Measurements from ENCODE around the gene ARHGEF28.
A peak's percentile ranks its signal among the peaks of the same experiment; 100 is the strongest.

The ARHGEF28 gene, protein sequence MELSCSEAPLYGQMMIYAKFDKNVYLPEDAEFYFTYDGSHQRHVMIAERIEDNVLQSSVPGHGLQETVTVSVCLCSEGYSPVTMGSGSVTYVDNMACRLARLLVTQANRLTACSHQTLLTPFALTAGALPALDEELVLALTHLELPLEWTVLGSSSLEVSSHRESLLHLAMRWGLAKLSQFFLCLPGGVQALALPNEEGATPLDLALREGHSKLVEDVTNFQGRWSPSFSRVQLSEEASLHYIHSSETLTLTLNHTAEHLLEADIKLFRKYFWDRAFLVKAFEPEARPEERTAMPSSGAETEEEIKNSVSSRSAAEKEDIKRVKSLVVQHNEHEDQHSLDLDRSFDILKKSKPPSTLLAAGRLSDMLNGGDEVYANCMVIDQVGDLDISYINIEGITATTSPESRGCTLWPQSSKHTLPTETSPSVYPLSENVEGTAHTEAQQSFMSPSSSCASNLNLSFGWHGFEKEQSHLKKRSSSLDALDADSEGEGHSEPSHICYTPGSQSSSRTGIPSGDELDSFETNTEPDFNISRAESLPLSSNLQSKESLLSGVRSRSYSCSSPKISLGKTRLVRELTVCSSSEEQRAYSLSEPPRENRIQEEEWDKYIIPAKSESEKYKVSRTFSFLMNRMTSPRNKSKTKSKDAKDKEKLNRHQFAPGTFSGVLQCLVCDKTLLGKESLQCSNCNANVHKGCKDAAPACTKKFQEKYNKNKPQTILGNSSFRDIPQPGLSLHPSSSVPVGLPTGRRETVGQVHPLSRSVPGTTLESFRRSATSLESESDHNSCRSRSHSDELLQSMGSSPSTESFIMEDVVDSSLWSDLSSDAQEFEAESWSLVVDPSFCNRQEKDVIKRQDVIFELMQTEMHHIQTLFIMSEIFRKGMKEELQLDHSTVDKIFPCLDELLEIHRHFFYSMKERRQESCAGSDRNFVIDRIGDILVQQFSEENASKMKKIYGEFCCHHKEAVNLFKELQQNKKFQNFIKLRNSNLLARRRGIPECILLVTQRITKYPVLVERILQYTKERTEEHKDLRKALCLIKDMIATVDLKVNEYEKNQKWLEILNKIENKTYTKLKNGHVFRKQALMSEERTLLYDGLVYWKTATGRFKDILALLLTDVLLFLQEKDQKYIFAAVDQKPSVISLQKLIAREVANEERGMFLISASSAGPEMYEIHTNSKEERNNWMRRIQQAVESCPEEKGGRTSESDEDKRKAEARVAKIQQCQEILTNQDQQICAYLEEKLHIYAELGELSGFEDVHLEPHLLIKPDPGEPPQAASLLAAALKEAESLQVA (N-terminal part only)

DNA sequence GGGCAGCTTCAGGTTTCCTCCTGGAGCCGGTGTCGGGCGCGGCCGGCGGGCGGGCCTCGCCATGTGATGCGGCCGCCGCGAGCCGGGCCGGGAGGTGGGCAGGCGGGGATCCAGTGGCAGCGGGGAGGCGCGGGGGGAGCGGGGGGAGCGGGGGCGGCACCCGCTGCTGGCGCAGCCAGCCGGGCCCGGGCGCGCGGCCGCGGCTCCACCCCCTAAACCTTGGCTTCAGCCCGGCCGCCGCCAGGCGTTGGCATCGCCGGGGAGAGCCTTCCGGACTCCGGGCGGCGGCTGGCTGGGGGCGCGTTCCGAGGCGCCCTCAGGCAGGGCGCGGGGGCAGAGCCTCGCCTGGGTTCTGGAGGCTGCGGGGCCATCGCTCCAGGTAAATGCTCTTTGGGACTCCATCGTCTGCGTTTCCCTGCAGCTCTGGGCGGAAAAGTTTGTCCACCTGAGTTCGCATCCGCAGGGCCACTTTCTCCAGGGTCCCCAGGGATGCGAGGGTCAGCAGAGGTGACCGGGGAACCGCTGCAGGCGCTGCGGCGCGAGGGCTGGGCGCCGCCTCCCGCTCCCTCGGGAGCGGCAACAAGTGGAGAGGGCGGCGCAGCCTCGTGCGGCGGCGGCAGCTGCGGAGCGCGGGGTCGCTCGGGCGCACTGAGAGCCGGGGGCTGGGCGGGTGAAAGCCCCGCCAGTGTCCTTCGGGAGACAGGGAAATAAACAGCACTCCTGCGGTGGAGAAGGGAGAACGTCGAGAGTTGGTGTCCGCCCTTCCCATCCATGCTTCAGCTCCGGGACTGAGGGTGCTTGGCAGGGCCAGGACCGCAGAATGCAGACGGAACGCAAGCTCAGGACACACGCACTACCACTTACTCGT is at the start of gene ARHGEF28:
Gene ARHGEF28 (plus strand): TSS at position 253 of the 868 bp plus-strand sequence. CDS start 58,656 bp downstream, outside the sequence.
- TF ChIP-seq, protein P1, sequence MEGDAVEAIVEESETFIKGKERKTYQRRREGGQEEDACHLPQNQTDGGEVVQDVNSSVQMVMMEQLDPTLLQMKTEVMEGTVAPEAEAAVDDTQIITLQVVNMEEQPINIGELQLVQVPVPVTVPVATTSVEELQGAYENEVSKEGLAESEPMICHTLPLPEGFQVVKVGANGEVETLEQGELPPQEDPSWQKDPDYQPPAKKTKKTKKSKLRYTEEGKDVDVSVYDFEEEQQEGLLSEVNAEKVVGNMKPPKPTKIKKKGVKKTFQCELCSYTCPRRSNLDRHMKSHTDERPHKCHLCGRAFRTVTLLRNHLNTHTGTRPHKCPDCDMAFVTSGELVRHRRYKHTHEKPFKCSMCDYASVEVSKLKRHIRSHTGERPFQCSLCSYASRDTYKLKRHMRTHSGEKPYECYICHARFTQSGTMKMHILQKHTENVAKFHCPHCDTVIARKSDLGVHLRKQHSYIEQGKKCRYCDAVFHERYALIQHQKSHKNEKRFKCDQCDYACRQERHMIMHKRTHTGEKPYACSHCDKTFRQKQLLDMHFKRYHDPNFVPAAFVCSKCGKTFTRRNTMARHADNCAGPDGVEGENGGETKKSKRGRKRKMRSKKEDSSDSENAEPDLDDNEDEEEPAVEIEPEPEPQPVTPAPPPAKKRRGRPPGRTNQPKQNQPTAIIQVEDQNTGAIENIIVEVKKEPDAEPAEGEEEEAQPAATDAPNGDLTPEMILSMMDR (IDR thresholded peaks at IDR 0.05; ENCODE audit: control insufficient read depth, insufficient read depth, low read depth, low read length, missing control alignments): no peak
- peak within 1 kb of the TSS; percentile 55 for H3K4me3 ChIP-seq (ENCODE audit: control insufficient read depth, low read depth, low read length)
- no peak for DNase-seq (ENCODE audit: low read depth)

DNA sequence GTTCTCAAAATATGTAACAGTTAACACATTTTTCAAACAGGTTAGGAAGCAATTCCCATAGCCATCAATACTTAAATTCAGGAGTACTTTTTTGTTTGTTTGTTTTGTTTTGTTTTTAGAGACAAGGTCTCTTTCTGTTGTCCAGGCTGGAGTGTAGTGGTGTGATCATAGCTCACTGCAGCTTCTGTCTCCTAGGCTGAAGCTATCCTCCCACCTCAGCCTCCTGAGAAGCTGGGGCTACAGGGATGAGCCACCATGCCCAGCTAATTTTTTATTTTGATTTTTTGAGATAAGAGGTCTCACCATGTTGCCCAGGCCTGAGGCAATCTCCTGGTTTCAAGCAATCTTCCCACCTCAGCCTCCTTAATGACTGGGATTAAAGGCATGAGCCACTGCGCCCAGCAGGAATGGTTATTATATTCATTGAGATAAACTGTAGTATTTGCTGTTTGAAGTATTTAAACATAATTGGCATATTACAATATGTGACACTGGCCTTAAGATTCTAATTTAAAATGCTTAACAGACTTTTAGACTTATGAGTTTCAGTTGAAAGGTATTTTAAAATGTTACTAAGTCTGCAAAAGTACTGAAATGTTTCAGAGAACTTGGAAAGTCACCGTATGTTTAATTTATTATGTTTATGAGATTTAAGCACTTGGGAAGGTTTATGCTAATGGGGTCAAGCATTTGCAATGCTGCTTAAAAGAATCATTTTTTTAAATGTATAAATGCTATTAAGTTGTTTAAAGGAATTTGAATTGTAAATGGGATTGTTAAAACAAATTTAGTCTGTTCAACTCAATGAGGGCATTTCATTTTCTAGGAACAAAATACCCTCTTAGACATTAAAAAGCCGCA is 43.5 kb upstream of the ARHGEF28 start:
- TF ChIP-seq, protein P1 (IDR thresholded peaks at IDR 0.05; ENCODE audit: control insufficient read depth, insufficient read depth, low read depth, low read length, missing control alignments): no peak
- H3K4me3 ChIP-seq (ENCODE audit: control insufficient read depth, low read depth, low read length): no peak overlapping the region
- DNase-seq (ENCODE audit: low read depth): no peak

DNA sequence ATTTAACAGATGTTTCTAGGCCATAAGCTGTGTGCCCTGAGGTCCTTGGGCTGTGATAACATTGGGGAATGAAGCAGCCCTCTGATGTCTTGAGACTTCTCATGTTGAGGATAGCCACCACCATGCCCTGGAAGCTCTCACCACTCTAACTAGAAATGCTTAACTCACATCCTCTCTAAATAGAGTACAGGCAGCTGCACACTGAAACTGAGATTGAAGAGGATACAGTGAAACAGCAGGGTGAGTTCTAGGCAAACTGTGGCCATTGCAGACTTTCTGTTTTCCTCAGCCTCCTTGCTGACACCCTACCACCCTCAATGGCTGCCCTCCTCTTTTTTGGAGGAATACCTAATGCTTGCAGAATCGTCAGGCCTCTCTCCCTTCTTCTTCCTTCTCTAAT is 38.1 kb upstream of the ARHGEF28 start:
- TF ChIP-seq, protein P1 (IDR thresholded peaks at IDR 0.05; ENCODE audit: control insufficient read depth, insufficient read depth, low read depth, low read length, missing control alignments): no peak
- no peak for DNase-seq (ENCODE audit: low read depth)
- no peak overlapping the region for H3K4me3 ChIP-seq (ENCODE audit: control insufficient read depth, low read depth, low read length)

DNA sequence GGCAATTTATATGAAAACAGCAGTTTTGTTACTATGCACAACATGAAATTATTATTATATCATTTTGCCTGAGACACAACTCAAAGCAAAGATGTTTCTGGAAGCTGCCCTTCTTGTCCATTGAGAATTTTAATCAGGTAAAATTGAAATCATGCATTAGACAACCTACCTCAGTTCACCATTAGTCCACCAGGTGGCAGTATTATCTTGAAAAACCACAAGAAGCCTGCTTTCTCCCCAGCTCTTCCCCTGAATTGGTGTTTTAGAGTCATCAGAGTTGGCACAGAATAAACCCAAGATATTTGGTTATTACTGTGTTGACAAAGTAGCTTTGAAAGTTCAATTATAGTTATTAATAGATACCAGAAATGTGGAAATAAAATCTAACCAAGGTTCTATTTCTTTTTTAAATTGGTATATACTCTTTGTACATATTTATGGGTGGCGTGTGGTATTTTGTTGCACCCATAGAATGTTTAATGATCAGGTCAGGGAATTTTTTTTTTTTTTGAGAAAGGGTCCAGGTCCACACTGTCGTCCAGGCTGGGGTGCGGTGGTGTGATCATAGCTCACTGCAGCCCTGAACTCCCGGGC is 34.8 kb upstream of the ARHGEF28 start:
- TF ChIP-seq, protein P1 (IDR thresholded peaks at IDR 0.05; ENCODE audit: control insufficient read depth, insufficient read depth, low read depth, low read length, missing control alignments): peak; percentile 59
- H3K4me3 ChIP-seq (ENCODE audit: control insufficient read depth, low read depth, low read length): no peak overlapping the region
- peak; percentile 78 for DNase-seq (ENCODE audit: low read depth)

DNA sequence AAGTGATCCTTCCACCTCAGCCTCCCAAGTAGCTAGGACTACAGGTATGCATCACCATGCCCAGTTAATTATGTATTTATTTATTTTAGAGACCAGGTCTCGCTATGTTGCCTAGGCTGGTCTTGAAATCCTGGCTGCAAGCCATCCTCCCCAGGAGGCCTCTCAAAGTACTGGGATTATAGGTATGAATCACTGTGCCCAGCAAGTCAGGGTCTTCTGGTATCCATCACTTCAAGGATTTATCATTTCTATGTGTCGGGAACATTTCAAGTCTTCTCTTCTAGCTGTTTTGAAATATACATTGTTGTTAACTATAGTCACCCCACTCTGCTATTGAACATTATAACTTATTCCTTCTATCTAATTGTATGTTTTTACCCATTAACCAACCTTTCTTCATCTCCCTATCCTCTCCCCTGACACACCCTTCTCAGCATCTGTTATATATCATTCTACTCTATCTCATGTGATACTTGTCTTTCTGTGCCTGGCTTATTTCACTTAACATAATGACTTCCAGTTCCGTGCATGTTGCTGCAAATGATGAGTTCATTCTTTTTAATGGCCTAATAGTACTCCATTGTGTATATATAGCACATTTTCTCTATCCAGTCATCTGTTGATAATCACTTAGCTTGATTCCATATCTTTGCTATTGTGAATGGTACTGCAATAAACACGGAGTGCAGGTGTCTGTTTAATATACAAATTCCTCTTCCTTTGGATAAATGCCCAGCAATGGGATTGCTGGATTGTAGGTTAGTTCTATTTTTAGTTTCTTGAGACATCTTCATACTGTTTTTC is 34.1 kb upstream of the ARHGEF28 start:
- TF ChIP-seq, protein P1 (IDR thresholded peaks at IDR 0.05; ENCODE audit: control insufficient read depth, insufficient read depth, low read depth, low read length, missing control alignments): no peak
- DNase-seq (ENCODE audit: low read depth): no peak
- H3K4me3 ChIP-seq (ENCODE audit: control insufficient read depth, low read depth, low read length): no peak overlapping the region
